ENCODE measurements around the gene CLEC2B.

Gene CLEC2B

DNA sequence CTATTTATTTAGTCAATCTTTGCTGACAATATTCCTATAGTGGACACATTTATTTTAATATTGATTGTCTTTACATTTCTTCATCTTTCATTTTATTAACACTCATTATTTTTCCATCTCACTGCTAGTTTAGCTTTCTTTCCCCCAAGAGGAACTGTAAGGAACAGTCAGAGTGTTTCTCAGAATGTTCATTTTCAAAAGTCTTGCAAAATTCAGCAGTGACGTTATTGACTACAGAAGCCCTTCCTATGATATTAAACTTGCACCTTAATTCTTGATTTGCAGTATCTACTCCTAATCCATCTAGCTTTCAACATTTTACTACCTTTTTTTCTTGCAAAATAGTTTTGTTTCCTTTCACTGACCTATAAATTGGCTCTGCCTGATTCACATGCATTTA is 13.0 kb downstream of the CLEC2B start:
- Histone ChIP-seq H3K27ac (replicated peaks; ENCODE audit: low read length) (no peak overlapping the region), H3K4ac (ENCODE audit: low read length) (no peak overlapping the region), H3K23ac (ENCODE audit: low read depth, low read length, poor library complexity) (no peak overlapping the region), H4K8ac (ENCODE audit: low read depth, low read length) (no peak overlapping the region), H2AK5ac (ENCODE audit: low read depth, low read length) (no peak overlapping the region), H2BK5ac (ENCODE audit: low read length) (no peak overlapping the region), H3K9me3 (replicated peaks in 1 of 2; ENCODE audit: control insufficient read depth in 2 of 2, insufficient read depth in 1 of 2, low read depth in 1 of 2, low read length in 2 of 2) (no peaks in the 10 kb centered on the region), H3K27me3 (ENCODE audit: control insufficient read depth in 3 of 3, insufficient read depth in 3 of 3, low read depth in 1 of 3, low read length in 3 of 3) (no peaks in the 10 kb centered on the region), H2BK120ac (ENCODE audit: low read depth, low read length) (no peak overlapping the region), H3K4me2 (ENCODE audit: insufficient read depth, low read length, poor library complexity, severe bottlenecking) (no peak overlapping the region), H4K91ac (ENCODE audit: low read depth, low read length, poor library complexity) (no peak overlapping the region), H3K36me3 (replicated peaks in 1 of 2; ENCODE audit: control insufficient read depth in 2 of 2, insufficient read depth in 2 of 2, low read length in 2 of 2) (no peaks in the 10 kb centered on the region), H3K18ac (ENCODE audit: low read length) (no peak overlapping the region), H2BK12ac (ENCODE audit: low read length) (no peak overlapping the region), H2BK15ac (ENCODE audit: low read length) (no peak overlapping the region), H2AFZ (ENCODE audit: low read length) (no peak overlapping the region), H3K4me1 (ENCODE audit: control insufficient read depth in 2 of 2, insufficient read depth in 1 of 2, low read depth in 1 of 2, low read length in 2 of 2) (no peaks in the 10 kb centered on the region), H3K9ac (ENCODE audit: low read depth, low read length, poor library complexity) (no peak overlapping the region), H3K14ac (ENCODE audit: low read length) (no peak overlapping the region), H3K4me3 (ENCODE audit: low read length in 2 of 2) (no peak overlapping the region), H3K79me1 (ENCODE audit: low read depth, low read length) (no peaks in the 10 kb centered on the region)
- no peak for DNase-seq (ENCODE audit: low spot score)
- WGBS, 2 donors (ENCODE audit: extremely low coverage in 2 of 2, insufficient read length in 2 of 2, insufficient replicate concordance in 1 of 2) = no CpG with 5 or more reads among the region's 1 CpG

DNA sequence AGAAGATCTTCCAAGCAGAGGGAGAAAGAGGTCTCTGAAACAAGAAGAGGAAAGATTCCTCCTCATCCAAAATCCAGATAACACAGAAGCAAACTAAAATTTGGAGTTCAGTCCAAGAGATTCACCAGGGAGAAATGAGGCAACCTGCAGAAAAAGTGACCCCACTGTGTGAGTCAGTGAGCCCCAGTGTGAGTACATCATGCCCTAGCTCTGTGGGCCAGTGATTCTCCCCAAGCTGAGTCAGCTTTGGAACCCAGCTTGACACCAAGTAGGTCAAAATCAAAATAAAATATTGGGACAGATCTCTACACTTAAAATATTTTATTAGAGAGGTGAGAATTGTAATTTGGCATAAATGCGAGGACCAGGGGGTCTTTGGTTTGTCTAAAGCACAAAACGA is 17.2 kb downstream of the CLEC2B start:
- Histone ChIP-seq H3K14ac (ENCODE audit: low read length) (no peak overlapping the region), H4K8ac (ENCODE audit: low read depth, low read length) (no peak overlapping the region), H3K4me3 (ENCODE audit: low read length in 2 of 2) (no peak overlapping the region), H3K27me3 (ENCODE audit: control insufficient read depth in 3 of 3, insufficient read depth in 3 of 3, low read depth in 1 of 3, low read length in 3 of 3) (no peaks in the 10 kb centered on the region), H3K4me2 (ENCODE audit: insufficient read depth, low read length, poor library complexity, severe bottlenecking) (no peak overlapping the region), H3K23ac (ENCODE audit: low read depth, low read length, poor library complexity) (no peak overlapping the region), H3K4me1 (ENCODE audit: control insufficient read depth in 2 of 2, insufficient read depth in 1 of 2, low read depth in 1 of 2, low read length in 2 of 2) (no peaks in the 10 kb centered on the region), H3K79me1 (ENCODE audit: low read depth, low read length) (no peaks in the 10 kb centered on the region), H3K18ac (ENCODE audit: low read length) (no peak overlapping the region), H2BK12ac (ENCODE audit: low read length) (no peak overlapping the region), H3K36me3 (replicated peaks in 1 of 2; ENCODE audit: control insufficient read depth in 2 of 2, insufficient read depth in 2 of 2, low read length in 2 of 2) (no peaks in the 10 kb centered on the region), H3K4ac (ENCODE audit: low read length) (no peak overlapping the region), H2BK15ac (ENCODE audit: low read length) (no peak overlapping the region), H3K9ac (ENCODE audit: low read depth, low read length, poor library complexity) (no peak overlapping the region), H2AK5ac (ENCODE audit: low read depth, low read length) (no peak overlapping the region), H2BK5ac (ENCODE audit: low read length) (no peak overlapping the region), H4K91ac (ENCODE audit: low read depth, low read length, poor library complexity) (no peak overlapping the region), H3K9me3 (replicated peaks in 1 of 2; ENCODE audit: control insufficient read depth in 2 of 2, insufficient read depth in 1 of 2, low read depth in 1 of 2, low read length in 2 of 2) (no peaks in the 10 kb centered on the region), H3K27ac (replicated peaks; ENCODE audit: low read length) (no peak overlapping the region), H2BK120ac (ENCODE audit: low read depth, low read length) (no peak overlapping the region), H2AFZ (ENCODE audit: low read length) (no peak overlapping the region)
- DNase-seq (ENCODE audit: low spot score) = no peak
- WGBS, 2 donors (ENCODE audit: extremely low coverage in 2 of 2, insufficient read length in 2 of 2, insufficient replicate concordance in 1 of 2) = no CpG with 5 or more reads among the region's 2 CpGs

DNA sequence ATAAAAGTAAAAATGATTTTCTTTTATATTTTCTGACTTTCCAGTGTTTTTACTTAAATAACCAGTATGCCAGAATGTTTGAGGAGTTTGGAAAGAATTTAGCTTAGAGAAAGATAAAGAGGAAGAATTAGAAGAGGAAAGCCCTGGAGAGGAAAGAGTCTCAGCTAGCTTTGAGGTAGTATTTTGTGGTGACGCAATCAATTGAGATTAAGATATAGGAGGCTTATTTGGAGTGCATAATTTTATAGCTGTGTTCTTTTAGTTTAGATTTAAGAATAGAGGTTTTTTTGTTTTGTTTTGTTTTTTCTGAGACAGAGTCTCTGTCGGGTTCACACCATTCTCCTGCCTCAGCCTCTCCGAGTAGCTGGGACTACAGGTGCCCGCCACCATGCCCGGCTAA is 18.1 kb downstream of the CLEC2B start:
- DNase-seq (ENCODE audit: low spot score) = no peak
- no peak overlapping the region for H3K4me3 ChIP-seq (ENCODE audit: low read length in 2 of 2)
- no peaks in the 10 kb centered on the region for H3K79me1 ChIP-seq (ENCODE audit: low read depth, low read length)
- H3K27ac ChIP-seq (replicated peaks; ENCODE audit: low read length) = no peak overlapping the region
- H4K91ac ChIP-seq (ENCODE audit: low read depth, low read length, poor library complexity) = no peak overlapping the region
- H3K27me3 ChIP-seq (ENCODE audit: control insufficient read depth in 3 of 3, insufficient read depth in 3 of 3, low read depth in 1 of 3, low read length in 3 of 3) = no peaks in the 10 kb centered on the region
- WGBS, 2 donors (ENCODE audit: extremely low coverage in 2 of 2, insufficient read length in 2 of 2, insufficient replicate concordance in 1 of 2) = no CpG with 5 or more reads among the region's 5 CpGs
- H2AFZ ChIP-seq (ENCODE audit: low read length) = no peak overlapping the region
- no peaks in the 10 kb centered on the region for H3K4me1 ChIP-seq (ENCODE audit: control insufficient read depth in 2 of 2, insufficient read depth in 1 of 2, low read depth in 1 of 2, low read length in 2 of 2)
- H4K8ac ChIP-seq (ENCODE audit: low read depth, low read length) = no peak overlapping the region
- no peak overlapping the region for H2BK12ac ChIP-seq (ENCODE audit: low read length)
- H3K4ac ChIP-seq (ENCODE audit: low read length) = no peak overlapping the region
- no peak overlapping the region for H2AK5ac ChIP-seq (ENCODE audit: low read depth, low read length)
- H3K14ac ChIP-seq (ENCODE audit: low read length) = no peak overlapping the region
- H3K36me3 ChIP-seq (replicated peaks in 1 of 2; ENCODE audit: control insufficient read depth in 2 of 2, insufficient read depth in 2 of 2, low read length in 2 of 2) = no peaks in the 10 kb centered on the region
- H2BK120ac ChIP-seq (ENCODE audit: low read depth, low read length) = no peak overlapping the region
- H2BK15ac ChIP-seq (ENCODE audit: low read length) = no peak overlapping the region
- H3K9me3 ChIP-seq (replicated peaks in 1 of 2; ENCODE audit: control insufficient read depth in 2 of 2, insufficient read depth in 1 of 2, low read depth in 1 of 2, low read length in 2 of 2) = no peaks in the 10 kb centered on the region
- no peak overlapping the region for H3K9ac ChIP-seq (ENCODE audit: low read depth, low read length, poor library complexity)
- H3K4me2 ChIP-seq (ENCODE audit: insufficient read depth, low read length, poor library complexity, severe bottlenecking) = no peak overlapping the region
- no peak overlapping the region for H2BK5ac ChIP-seq (ENCODE audit: low read length)
- H3K23ac ChIP-seq (ENCODE audit: low read depth, low read length, poor library complexity) = no peak overlapping the region
- no peak overlapping the region for H3K18ac ChIP-seq (ENCODE audit: low read length)

DNA sequence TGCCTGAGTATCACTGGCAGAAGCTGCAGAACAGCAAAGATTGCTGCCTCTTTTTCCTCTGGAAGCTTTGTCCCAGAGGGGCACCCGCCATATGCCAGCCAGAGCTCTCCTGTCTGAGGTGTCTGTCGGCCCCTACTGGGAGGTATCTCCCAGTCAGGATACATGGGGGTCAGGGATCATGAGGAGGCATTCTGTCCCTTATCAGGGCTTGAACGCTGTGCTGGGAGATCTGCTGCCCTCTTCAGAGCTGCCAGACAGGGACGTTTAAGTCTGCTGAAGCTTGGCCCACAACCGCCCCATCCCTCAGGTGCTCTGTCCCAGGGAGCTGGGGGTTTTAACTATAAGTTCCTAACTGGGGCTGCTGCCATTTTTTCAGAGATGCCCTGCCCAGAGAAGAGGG is 20.3 kb downstream of the CLEC2B start:
- Histone ChIP-seq H3K18ac (ENCODE audit: low read length) (no peak overlapping the region), H3K9ac (ENCODE audit: low read depth, low read length, poor library complexity) (no peak overlapping the region), H2AK5ac (ENCODE audit: low read depth, low read length) (no peak overlapping the region), H2BK120ac (ENCODE audit: low read depth, low read length) (no peak overlapping the region), H4K91ac (ENCODE audit: low read depth, low read length, poor library complexity) (no peak overlapping the region), H3K4ac (ENCODE audit: low read length) (no peak overlapping the region), H3K36me3 (replicated peaks in 1 of 2; ENCODE audit: control insufficient read depth in 2 of 2, insufficient read depth in 2 of 2, low read length in 2 of 2) (no peaks in the 10 kb centered on the region), H3K27ac (replicated peaks; ENCODE audit: low read length) (no peak overlapping the region), H2BK15ac (ENCODE audit: low read length) (no peak overlapping the region), H3K79me1 (ENCODE audit: low read depth, low read length) (no peaks in the 10 kb centered on the region), H3K9me3 (replicated peaks in 1 of 2; ENCODE audit: control insufficient read depth in 2 of 2, insufficient read depth in 1 of 2, low read depth in 1 of 2, low read length in 2 of 2) (no peaks in the 10 kb centered on the region), H2AFZ (ENCODE audit: low read length) (no peak overlapping the region), H3K4me1 (ENCODE audit: control insufficient read depth in 2 of 2, insufficient read depth in 1 of 2, low read depth in 1 of 2, low read length in 2 of 2) (no peaks in the 10 kb centered on the region), H4K8ac (ENCODE audit: low read depth, low read length) (no peak overlapping the region), H3K4me2 (ENCODE audit: insufficient read depth, low read length, poor library complexity, severe bottlenecking) (no peak overlapping the region), H2BK12ac (ENCODE audit: low read length) (no peak overlapping the region), H3K27me3 (ENCODE audit: control insufficient read depth in 3 of 3, insufficient read depth in 3 of 3, low read depth in 1 of 3, low read length in 3 of 3) (no peaks in the 10 kb centered on the region), H3K23ac (ENCODE audit: low read depth, low read length, poor library complexity) (no peak overlapping the region), H2BK5ac (ENCODE audit: low read length) (no peak overlapping the region), H3K14ac (ENCODE audit: low read length) (no peak overlapping the region), H3K4me3 (ENCODE audit: low read length in 2 of 2) (no peak overlapping the region)
- WGBS, 2 donors (ENCODE audit: extremely low coverage in 2 of 2, insufficient read length in 2 of 2, insufficient replicate concordance in 1 of 2) = no CpG with 5 or more reads among the region's 5 CpGs
- no peak for DNase-seq (ENCODE audit: low spot score)

Measured in neuronal stem cell (in vitro differentiated cells).